Dermis blood vessel endothelial cell (primary cell): ENCODE measurements around the gene HNF4A. TPM values are rescaled to one million over a fixed set of nuclear protein-coding genes. Genes with fewer than 3 reads are reported as not detected.
A peak's percentile ranks its signal among the peaks of the same experiment; 100 is the strongest.
"Not testable (repeated sequence)": the region's sequence is repeated elsewhere in the genome, so short reads cannot be mapped to it uniquely, and the experiment has no call there.

ENCODE experiments used
- DNase-seq: peaks from one replicate; pipeline ENCODE4 v3.0.0; 2010
- total RNA-seq: library from RNA; depleted of rRNA; stranded (reverse); fragments of >200 nt; gene quantifications from 2 replicates; pipeline ENCODE4 v1.2.3, GENCODE V29; 2014

Gene HNF4A
- total RNA-seq: not detected in 2 replicates

DNA sequence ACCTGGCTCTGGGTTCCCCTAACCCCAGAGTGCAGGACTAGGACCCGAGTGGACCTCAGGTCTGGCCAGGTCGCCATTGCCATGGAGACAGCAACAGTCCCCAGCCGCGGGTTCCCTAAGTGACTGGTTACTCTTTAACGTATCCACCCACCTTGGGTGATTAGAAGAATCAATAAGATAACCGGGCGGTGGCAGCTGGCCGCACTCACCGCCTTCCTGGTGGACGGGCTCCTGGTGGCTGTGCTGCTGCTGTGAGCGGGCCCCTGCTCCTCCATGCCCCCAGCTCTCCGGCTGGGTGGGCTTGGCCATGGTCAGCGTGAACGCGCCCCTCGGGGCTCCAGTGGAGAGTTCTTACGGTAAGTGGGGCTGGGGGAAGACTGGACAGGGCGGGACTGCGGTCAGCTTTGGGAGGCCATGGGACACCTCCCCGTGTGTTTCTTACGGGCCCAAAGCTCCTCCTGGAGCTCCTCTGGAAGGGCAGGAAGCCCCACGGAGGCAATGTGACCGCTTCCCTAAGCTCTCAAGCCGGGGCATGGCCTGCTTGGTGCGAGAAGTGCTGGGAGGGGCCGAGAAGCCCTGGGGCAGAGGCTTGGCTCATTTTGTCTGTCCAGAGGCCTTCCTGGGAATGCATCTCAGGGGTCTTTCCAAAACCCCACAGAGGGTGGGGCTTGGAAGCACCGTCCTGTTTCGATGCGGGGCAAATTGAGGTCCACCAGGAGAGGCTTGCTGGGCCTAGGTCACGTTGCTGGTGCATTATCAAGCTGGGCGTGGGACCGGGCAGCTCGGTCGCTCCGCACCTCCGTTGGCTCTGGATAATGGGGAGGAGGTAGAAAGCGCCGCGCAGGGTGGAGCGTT, at the start of gene HNF4A:
HNF4A (plus strand) TSS at position 202 of the 855 bp plus-strand sequence; CDS start at position 308, 106 bp downstream.
- no peak for DNase-seq

DNA sequence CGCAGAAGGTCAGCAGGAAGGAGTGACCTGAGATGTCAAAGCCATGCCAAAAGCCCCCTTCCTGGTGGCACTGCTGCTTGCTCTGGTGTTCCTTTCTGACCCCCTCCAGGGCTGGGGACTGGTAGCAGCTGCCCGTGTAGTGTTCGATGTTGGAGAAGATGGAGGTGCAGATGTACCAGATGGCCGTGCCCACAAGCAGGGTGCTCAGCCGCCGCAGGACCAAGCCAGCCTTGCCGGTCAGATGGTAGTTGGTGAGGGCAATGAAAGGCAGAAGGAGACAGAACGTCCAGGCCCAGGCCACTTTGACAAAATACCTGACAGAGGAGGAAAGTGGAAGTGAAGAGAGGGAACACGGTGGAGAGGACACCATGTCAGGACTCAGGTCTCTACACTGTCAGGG, 48.6 kb upstream of the HNF4A start:
- DNase-seq: no peak

DNA sequence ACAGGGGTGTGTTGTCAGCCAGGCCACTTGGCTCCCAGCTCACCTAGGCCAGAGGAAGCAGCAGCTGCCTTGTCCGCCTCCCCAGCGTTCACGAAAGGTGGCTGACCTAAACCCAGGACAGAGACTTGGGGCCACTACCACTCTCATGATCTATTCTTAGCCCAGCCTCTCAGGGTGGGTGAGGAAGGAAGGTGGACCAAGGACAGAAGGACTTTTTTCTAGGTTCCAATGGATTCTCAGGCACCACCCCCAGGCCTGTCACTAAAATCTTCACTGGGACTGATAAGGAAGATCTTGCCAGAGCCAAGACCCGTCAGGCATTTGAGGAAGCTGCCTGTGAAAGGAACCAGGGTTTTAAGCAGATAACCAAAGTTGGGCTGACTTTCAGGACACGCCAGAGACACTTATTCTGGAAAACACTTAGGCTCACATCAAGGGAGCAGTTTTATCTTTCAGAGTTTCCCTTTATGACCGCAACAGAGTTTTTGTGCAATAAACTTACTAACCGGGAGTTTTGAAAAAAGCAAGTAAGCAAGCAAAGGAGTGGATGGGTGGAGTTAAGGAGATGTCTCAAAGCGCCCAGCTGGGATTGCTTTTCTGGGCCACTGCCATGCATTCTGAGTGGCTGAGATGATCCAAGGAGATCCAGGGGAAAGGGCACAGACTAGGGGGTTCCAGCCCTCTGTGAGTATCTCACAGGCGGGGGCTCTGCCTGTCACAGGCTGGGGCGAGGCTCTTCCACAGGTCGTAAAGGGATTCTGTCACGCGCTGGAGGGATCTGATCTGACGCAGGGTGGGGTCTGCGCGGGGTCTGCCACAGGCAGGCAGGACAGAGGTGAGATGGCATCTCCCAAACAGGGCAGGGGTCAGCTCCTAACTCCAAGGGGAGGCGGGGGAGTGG, 45.5 kb upstream of the HNF4A start:
- peak; percentile 14 for DNase-seq

DNA sequence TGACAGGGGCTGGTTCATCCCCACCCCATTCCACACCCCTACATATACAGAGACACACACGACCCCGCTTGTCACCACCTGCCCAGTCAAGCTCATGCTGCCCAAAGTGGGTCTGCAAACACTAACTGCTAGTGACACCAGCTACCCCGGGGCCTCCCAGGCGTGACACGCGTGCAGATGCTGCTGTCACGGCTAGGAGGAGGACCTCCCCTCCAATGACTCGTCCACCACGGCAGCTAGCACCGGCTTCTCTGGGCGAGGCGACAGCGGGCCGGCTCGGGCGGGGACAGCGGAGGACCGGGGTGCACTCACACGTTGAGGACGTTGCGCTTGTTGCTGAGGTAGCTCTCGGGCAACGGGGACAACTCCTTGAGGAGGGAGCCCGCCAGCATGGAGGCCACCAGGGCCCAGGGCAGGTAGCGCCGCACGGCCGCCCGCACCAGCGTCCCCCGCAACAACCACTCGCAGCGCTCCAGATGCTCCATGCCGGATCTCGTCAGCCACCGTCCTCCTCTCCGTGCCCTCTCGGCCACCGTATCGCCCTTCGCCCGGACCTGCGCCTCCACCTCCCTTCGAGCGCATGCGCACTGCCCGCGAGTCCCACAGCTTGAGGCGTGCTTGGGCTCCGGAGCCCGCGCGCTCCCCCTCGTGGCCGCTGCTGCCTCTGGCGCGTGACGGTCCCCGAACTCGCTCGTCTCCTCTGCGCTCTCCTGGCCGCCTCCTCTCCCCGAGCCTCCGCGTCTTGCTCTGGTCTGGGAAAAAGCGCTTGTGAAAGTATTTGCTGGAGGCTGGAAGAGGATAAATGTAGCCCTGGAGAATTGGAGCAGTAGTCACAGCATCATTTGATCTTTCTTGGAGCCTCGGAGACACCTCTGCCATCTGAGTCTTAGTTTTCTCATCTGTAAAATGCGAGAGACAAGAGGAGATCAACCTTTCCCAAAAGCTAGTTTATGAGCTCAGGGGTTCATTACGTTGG, 44.5 kb upstream of the HNF4A start, which contains the start of gene FITM2:
FITM2 (minus strand) TSS at position 539 of the 976 bp plus-strand sequence; CDS start at position 485, 54 bp downstream.
- peak; percentile 99 for DNase-seq

DNA sequence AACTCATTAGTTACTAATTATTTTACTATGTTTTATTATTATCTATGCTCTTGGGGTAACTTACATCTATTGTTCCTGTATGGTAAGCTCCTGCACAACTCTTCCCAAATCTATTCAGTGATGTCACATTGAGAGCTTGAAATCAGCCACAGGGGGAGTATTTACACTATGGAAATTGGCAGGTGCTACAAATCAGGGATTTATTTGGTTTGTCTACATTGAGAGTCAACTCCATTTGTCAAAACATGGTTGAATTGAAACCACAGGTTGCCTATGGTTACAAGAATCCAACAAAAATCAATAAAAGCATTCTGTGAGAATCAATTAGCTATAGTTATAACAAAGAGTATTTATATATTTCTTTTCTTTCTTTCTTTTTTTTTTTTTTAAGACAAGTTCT, 40.6 kb upstream of the HNF4A start:
- no peak for DNase-seq

DNA sequence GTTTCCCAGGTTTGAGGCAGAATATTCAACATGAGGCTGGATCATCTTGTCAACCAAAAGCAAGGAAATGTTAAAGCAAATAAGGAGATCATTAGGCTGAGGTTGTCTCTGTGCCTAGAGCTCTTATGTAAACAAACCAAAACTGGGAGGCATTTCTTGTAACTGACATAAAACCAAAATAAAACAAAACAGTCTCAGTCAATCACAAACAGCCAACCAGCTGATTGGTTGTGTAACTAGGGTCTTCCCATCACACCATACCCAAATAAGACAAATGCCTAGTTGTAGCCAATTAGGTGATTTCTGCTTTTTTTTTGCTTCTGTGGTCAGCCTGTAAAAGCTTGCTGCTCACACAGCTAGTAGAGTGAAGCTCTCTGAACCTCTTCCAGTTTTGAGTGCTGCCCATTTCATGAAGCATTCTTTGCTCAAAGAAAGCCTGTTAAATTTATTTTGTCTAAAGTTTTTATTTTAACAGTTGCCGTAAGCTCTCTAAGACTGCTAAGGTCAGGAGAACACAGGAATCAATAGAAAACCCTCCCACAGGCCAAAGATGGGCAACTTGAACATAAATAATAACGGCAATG, 35.6 kb upstream of the HNF4A start:
- DNase-seq: no peak

DNA sequence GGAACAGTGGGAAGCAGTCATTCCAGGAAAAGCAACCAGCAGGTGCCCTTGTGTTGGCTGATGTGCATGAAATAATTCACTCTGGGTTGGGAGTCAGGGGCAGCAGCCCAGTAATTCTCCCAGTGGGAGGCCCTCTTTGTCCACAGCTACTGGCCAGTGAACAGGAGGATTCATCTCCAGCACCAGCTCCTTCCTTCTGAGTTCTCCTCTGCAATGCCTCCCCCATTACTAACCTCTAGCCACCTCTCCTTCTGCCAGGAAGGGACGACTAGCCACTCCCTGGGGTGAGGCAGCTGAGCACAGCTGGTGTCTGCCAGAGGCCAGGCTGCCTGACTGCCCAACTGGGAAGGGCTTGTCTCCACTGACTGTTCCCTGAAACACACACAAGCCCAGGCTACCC, 31.2 kb upstream of the HNF4A start:
- no peak for DNase-seq

DNA sequence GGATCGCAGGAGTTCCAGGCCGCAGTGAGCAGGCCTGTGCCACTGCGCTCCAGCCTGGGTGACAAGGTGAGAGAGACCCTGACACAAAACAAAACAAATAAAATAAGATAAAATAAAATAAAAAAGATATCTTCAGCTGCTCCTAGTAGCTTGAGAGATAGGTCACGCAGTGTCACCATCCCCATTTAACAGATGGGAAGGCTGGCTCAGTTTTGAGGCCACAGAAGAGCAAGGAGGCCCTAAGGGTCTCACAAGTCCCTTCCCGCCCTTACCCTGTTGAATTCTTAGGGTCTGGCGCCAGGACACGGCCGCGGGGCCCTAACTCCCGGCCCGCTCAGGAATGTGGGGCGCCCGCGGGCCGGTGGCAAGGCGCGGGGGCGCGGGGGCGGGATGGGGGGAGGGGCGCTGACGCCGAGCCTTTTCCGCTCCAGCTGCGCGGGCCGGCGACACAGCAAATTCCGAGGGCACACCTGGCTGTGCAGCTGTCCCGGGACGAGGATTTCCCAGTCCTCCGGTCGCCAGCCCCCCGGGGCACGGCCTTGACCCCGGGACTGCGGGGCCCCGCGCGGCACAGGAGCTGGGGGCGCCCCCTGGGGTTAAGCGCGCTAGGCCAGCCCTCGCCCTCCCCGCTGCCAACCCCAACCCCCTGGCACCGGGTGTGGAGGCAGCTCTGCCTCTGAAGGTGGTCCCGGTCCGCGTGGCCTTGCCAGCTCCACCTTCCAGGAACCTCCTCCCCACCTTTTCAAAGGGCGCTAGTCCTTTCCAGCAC, 28.9 kb upstream of the HNF4A start:
- peak; percentile 29 for DNase-seq

DNA sequence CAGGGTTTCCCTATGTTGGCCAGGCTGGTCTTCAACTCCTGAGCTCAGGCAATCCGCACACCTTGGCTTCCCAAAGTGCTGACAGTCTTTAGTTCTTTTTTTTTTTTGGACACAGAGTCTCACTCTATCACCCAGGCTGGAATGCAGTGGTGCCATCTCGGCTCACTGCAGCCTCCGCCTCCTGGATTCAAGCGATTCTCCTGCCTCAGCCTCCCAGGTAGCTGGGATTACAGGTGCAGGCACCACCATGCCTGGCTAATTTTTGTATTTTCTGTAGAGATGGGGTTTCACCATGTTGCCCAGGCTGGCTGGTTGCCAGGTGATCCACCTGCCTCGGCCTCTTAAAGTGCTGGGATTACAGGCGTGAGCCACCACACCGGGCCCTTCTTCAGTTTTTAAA, 27.8 kb upstream of the HNF4A start:
- not testable (repeated sequence) for DNase-seq

DNA sequence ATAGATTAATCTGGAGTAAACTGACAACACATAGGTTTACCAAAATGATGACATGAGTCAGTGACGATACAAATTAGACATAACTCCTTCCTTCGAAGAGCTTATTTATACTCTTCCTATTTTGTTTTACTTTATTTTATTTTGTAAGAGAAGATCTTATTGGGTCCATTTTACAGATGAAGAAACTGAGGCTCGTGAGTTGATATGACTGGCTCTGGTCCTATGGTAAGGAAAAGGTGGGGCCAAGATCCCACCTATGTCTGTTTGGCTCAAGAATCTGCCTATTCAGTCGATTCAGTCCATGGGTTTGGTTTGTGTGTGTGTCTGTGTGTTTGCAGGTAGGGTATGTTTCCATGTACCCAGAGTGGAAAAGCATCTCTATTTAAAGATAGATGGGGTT, 27.1 kb upstream of the HNF4A start:
- DNase-seq: no peak

DNA sequence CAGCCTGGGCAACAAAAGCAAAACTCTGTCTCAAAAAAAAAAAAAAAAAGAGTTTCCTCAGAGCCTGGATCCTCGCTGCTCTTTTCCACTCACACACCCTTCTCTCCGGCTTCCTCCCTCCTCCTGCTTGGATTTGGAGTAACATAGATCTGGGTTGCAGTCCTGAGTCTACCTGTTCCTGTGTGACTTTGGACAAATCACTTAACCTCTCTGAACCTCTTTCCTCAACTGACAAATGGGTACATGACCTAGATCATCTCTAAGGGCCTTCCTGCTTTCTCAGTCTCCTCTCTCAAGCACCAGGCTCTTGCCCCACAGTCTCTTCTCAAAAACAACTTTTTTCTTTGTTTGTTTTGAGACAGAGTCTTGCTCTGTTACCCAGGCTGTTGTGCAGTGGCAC, 24.3 kb upstream of the HNF4A start:
- no peak for DNase-seq

DNA sequence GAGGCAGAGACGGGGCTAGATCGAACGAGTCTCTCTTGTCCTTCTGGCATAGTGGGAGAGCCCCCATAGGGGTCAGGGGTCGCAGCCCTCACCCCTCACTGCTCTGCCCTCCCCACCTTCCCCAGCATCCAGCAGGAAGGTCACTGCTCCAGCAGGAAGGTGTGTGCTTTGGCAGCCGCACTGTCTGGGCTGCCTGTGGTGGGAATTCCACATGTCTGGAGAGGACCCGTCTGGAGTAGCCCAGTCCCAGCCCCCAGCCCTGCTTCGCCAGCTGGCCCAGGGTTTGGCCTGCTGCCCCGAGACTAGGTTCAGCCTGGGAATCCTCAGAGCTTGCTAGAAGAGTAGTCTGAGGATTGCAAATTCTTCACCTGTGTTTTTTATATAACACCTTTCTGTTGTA, 21.2 kb upstream of the HNF4A start:
- no peak for DNase-seq

DNA sequence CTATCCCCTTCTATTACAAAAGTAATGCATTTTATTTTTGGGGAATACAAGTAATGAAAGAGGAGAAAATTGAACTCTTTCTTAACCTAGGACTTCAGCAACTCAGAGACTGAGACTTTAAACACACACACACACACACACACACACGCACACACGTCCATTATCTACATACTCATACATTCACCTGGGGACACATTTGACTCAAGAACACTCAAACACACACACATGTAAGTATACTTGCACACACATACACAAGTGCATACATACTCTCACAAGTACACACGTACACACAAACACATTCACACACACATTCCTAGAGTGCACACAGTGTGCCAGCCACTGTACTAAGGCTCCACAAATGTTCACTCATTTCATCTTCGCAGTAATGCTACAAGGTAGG, 20.8 kb upstream of the HNF4A start:
- no peak for DNase-seq

DNA sequence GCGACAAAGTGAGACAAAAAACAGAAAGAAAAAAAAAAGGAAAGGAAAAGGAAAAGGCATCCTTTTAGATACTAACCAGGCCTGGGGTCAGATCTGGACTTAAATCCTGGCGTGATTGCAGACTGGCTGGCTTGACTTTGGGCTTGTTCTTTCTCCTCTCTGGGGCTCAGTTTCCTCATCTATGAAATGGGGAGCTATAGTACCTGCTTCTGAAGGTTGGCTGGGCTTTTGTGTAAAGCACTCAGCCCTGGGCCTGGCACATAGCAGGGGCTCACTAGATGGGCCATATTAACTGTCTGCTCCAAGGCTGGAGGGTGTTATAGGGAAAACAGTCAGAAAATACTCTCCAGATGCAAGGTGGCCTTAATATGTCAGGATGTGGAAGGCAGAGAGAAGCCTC, 19.8 kb upstream of the HNF4A start:
- DNase-seq: no peak

DNA sequence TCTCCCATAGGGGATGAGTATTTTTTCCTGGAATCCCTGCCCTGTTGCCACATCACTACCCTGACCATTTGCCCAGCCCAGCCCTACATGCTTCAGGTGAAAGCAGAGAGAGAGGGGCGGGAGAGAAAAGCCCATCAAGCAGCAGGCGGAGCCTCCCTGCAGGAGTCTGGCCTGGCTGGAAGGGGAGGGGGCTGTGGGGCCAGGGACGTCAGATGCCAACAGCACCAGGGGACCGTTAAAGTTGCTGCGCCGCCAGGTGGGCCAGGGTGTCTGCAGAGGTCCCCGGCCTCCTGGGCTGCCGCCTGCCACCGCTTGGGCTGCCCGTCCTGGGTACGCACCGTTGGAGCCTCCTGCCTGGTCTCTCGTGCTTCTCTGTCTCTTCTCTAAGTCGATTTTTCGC, 19.4 kb upstream of the HNF4A start:
- no peak for DNase-seq

DNA sequence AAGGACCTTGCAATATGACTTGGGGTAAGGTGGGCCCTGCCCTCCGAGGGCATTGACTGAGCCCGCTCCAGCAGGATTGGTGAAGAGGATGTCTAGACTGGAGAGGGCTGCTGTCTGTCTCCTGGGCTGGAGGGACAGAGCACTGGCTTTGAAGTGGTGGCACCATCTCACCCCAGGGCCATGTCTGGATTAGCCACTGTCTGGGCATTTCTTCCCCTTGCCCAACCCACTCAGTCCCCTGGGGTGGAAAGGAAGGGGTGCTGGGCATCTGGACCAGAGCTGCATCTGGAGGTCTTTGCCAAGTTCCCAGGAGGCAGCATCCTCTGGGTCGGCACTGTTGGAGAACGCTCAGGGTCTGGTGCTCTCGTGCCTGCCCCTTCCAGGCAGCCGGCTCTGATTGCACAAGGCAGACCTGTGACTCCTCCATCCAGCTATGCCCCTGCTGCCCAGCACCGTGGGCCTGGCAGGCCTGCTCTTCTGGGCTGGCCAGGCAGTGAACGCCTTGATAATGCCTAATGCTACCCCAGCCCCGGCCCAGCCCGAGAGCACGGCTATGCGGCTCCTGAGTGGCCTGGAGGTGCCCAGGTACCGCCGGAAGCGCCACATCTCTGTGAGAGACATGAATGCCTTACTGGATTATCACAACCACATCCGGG, 18.6 kb upstream of the HNF4A start, which contains the start of gene R3HDML:
R3HDML (plus strand) TSS at position 319 of the 656 bp plus-strand sequence; CDS start at position 434, 115 bp downstream.
- DNase-seq: no peak

DNA sequence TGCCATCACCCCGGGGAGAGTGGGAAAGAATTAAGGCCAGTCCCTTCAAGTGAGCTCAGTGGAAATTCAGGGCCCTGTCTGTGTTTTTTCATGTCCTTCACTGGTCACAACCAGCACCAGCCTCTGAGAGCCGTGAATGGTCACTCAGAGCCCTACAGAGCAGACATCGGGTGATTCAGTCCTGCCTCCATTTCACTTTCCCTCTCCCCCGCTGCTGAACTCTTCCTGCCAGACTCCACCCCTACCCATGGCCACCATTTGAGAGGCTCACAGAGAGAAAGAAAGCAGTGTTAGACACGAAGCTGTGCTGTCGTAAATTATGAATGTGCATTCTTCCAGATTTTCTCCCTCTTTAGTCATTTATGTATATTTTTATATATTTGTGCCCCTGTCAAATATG, 13.3 kb upstream of the HNF4A start:
- no peak for DNase-seq

DNA sequence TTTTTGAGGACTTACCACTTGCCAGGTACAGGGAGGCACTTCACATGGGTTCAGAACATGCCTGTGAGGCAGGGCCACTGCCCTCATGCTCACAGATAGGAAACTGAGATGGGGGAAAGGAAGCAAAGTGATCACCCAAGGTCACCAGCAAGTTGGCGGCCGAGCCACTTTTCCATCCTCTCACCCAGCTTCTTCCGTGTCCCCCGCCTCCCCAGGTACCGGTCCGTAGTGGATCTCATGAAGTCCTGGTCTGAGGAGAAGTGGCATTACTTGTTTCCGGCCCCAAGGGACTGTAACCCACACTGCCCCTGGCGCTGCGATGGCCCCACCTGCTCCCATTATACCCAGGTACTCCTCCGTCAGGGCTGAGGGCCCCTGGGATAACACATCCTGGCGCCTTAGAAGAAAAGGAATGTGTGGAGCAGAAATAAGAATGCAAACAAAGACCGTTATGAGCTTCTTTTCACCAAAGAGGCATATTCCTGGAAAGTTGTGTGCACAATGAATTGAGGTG, 12.3 kb upstream of the HNF4A start:
- DNase-seq: no peak

DNA sequence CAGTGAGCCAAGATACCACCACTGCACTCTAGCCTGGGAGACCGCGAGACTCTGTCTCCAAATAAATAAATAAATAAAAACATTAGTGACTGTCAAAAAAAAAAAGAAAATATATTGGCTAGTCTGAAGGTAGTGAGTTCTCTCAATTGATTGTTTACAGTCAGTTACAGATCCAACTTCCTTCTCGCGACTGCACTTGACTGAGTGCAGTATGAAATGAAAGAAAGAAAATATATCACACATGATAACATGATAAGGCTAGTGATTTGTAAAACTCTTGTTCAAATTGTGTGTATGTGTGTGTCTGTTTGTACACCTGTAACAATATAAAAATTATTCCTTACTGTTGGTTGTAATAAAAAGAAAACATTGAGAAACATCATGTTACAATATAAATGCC, 10.8 kb upstream of the HNF4A start:
- DNase-seq: no peak

DNA sequence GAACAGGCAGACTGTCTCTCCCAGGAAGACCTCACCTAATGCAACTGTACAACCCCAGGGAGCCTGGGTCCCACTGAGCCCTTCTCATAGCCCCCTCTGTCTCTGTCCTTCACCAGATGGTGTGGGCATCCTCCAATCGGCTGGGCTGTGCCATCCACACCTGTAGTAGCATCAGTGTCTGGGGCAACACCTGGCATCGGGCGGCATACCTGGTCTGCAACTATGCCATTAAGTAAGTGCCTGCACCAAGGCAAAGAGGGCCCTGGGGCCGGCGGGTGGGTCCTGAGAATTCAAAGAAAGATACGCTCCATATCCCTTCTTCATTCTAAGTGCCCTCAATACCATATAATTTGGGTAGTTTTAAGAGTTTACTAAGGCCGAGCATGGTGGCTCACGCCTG, 10.4 kb upstream of the HNF4A start:
- no peak for DNase-seq
